K562 (cell line): ENCODE data around the gene HYAL1. TPM values are rescaled to one million over a fixed set of nuclear protein-coding genes. Genes with fewer than 3 reads are reported as not detected.

Experiments
- ASH1L ChIP-seq: fragments of 450-650 bp; IDR thresholded peaks from 2 replicates; pipeline ENCODE4 v1.6.1; 2018; ENCODE audit warnings: borderline replicate concordance, mild to moderate bottlenecking, low read depth; ENCODE audit not compliant: partially characterized antibody
- BRCA1 ChIP-seq, 2 experiments: fragments of 450-650 bp in 1 of 2; sonication (generic) in 1 of 2; formaldehyde crosslinking in 1 of 2; IDR thresholded peaks; 2 replicates each; pipeline versions ENCODE4 v1.5.0 to v1.6.1; 2017 to 2020; ENCODE audit warnings: mild to moderate bottlenecking in 1 of 2, missing genetic modification reagents in 1 of 2
- CEBPB ChIP-seq: fragments of 450-650 bp; IDR thresholded peaks from 2 replicates; pipeline ENCODE4 v1.6.1; 2016; ENCODE audit warnings: missing genetic modification characterization, missing compliant biosample characterization
- DEAF1 ChIP-seq: fragments of 450-650 bp; formaldehyde crosslinking; IDR thresholded peaks from 2 replicates; pipeline ENCODE4 v1.4.0; 2020; ENCODE audit warnings: mild to moderate bottlenecking, moderate library complexity
- HNRNPL ChIP-seq: fragments of 200-400 bp; formaldehyde crosslinking; IDR thresholded peaks from 2 replicates; pipeline ENCODE4 v1.6.1; 2017; ENCODE audit warnings: low read depth, mild to moderate bottlenecking, low read length
- MXD1 ChIP-seq: fragments of 250-450 bp; sonication (Bioruptor Pico); IDR thresholded peaks from 2 replicates; pipeline ENCODE4 v1.8.0; 2021; ENCODE audit warnings: borderline replicate concordance, mild to moderate bottlenecking, moderate library complexity; ENCODE audit not compliant: poor library complexity, severe bottlenecking
- NR2F6 ChIP-seq: fragments of 450-650 bp; formaldehyde crosslinking; IDR thresholded peaks from 2 replicates; pipeline ENCODE4 v1.4.0; 2020; ENCODE audit warnings: mild to moderate bottlenecking
- PHB2 ChIP-seq: fragments of 450-650 bp; IDR thresholded peaks from 2 replicates; pipeline ENCODE4 v1.6.1; 2017; ENCODE audit warnings: low read depth
- RAD21 ChIP-seq, 2 experiments: fragments of 250-450 bp in 1 of 2; fragments of 450-650 bp in 1 of 2; sonication (Bioruptor Pico) in 1 of 2; formaldehyde crosslinking in 1 of 2; IDR thresholded peaks in 1 of 2; conservative IDR thresholded peaks in 1 of 2; 2 replicates each; pipeline versions ENCODE4 v1.4.0 to v1.8.0; 2020 to 2022; ENCODE audit warnings: mild to moderate bottlenecking in 2 of 2, moderate library complexity in 1 of 2
- RBM34 ChIP-seq: fragments of 200-400 bp; formaldehyde crosslinking; IDR thresholded peaks from 2 replicates; pipeline ENCODE4 v1.6.1; 2018; ENCODE audit warnings: low read length, borderline replicate concordance; ENCODE audit not compliant: insufficient read depth
- RNF2 ChIP-seq: sonication (generic); IDR thresholded peaks from 2 replicates; pipeline ENCODE4 v1.6.1; 2016
- RUNX1 ChIP-seq: sonication (generic); IDR thresholded peaks from 2 replicates; pipeline ENCODE4 v1.6.1; 2016; ENCODE audit warnings: antibody characterized with exemption, low read depth
- TAL1 ChIP-seq: fragments of 450-650 bp; IDR thresholded peaks from 2 replicates; pipeline ENCODE4 v1.6.1; 2016; ENCODE audit warnings: mild to moderate bottlenecking
- TOE1 ChIP-seq, 2 experiments: fragments of 450-650 bp in 1 of 2; sonication (generic) in 1 of 2; formaldehyde crosslinking in 1 of 2; IDR thresholded peaks; 2 replicates each; pipeline versions ENCODE4 v1.7.1 to v1.8.0; 2016 to 2022; ENCODE audit warnings: borderline replicate concordance in 2 of 2, mild to moderate bottlenecking in 2 of 2, antibody characterized with exemption in 1 of 2, inconsistent platforms in 1 of 2, low read depth in 1 of 2, missing genetic modification reagents in 1 of 2, moderate library complexity in 1 of 2
- USF1 ChIP-seq: sonication (generic); formaldehyde crosslinking; IDR thresholded peaks from 2 replicates; pipeline ENCODE4 v1.9.0; 2022; ENCODE audit warnings: mild to moderate bottlenecking, missing genetic modification reagents
- YY1 ChIP-seq, 3 experiments: IDR thresholded peaks; 2 replicates each; pipeline ENCODE4 v1.6.1; 2011; ENCODE audit warnings: low read length in 2 of 3, mild to moderate bottlenecking in 2 of 3, moderate library complexity in 2 of 3, borderline replicate concordance in 1 of 3, control low read depth in 1 of 3, low read depth in 1 of 3; ENCODE audit not compliant: insufficient read depth in 3 of 3, insufficient replicate concordance in 2 of 3, control insufficient read depth in 1 of 3, insufficient read length in 1 of 3; ENCODE audit errors: extremely low read depth in 1 of 3
- ZC3H4 ChIP-seq: sonication (generic); formaldehyde crosslinking; IDR thresholded peaks from 2 replicates; pipeline ENCODE4 v1.9.0; 2021; ENCODE audit warnings: missing genetic modification reagents, borderline replicate concordance
- ZNF668 ChIP-seq: fragments of 250-450 bp; sonication (Bioruptor Pico); IDR thresholded peaks from 2 replicates; pipeline ENCODE4 v1.8.0; 2022; ENCODE audit warnings: mild to moderate bottlenecking, inconsistent platforms
- ZNF76 ChIP-seq: fragments of 250-450 bp; sonication (Bioruptor Pico); IDR thresholded peaks from 2 replicates; pipeline ENCODE4 v1.4.0; 2020; ENCODE audit warnings: mild to moderate bottlenecking, moderate library complexity, borderline replicate concordance
- ZNF785 ChIP-seq: fragments of 250-450 bp; sonication (Bioruptor Pico); IDR thresholded peaks from 2 replicates; pipeline ENCODE4 v1.4.0; 2020; ENCODE audit warnings: mild to moderate bottlenecking
- polyA plus RNA-seq, 8 experiments: library from polyadenylated mRNA; depleted of rRNA in 4 of 8; stranded (reverse) in 5 of 8; unstranded in 3 of 8; fragments of >200 nt; fragmentation: Nextera tagmentation in 2 of 8; fragmentation: Illumina TruSeq in 1 of 8; extraction: Ambion mirVana in 2 of 8; extraction: Trizol in 1 of 8; gene quantifications; 2 replicates each; pipeline versions ENCODE4 v1.2.1 to v1.2.3, GENCODE V29; 2011 to 2014; ENCODE audit warnings: inconsistent platforms in 1 of 8, missing spikeins in 1 of 8
- total RNA-seq, 7 experiments: library from RNA; depleted of rRNA in 6 of 7; stranded (reverse); fragments of >200 nt in 6 of 7; fragmentation: Illumina TruSeq in 2 of 7; extraction: Trizol in 2 of 7; gene quantifications; 2 replicates each; pipeline versions ENCODE4 v1.2.1 to v1.2.3, GENCODE V29; 2011 to 2021; ENCODE audit warnings: low replicate concordance in 1 of 7
- TF ChIP-seq, protein P1 (sequence below): fragments of 200-400 bp; formaldehyde crosslinking; IDR thresholded peaks from 2 replicates; pipeline ENCODE4 v1.6.1; 2017; ENCODE audit warnings: mild to moderate bottlenecking, low read depth, low read length, moderate library complexity

The HYAL1 gene
- total and polyA plus RNA-seq, 9 of the 15 experiments (the other 6 are each of a cell fraction or from before 2014, with no cell fraction given) = 1.4 to 8.5 (median 4.7) TPM

- TF ChIP-seq ZNF76 = peak; percentile 91
- TF ChIP-seq, protein P1, sequence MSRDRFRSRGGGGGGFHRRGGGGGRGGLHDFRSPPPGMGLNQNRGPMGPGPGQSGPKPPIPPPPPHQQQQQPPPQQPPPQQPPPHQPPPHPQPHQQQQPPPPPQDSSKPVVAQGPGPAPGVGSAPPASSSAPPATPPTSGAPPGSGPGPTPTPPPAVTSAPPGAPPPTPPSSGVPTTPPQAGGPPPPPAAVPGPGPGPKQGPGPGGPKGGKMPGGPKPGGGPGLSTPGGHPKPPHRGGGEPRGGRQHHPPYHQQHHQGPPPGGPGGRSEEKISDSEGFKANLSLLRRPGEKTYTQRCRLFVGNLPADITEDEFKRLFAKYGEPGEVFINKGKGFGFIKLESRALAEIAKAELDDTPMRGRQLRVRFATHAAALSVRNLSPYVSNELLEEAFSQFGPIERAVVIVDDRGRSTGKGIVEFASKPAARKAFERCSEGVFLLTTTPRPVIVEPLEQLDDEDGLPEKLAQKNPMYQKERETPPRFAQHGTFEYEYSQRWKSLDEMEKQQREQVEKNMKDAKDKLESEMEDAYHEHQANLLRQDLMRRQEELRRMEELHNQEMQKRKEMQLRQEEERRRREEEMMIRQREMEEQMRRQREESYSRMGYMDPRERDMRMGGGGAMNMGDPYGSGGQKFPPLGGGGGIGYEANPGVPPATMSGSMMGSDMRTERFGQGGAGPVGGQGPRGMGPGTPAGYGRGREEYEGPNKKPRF = no peak
- peak; percentile 52 to 92 (median 87) for TF ChIP-seq YY1 (IDR thresholded peaks at IDR 0.05; ENCODE audit: borderline replicate concordance in 1 of 3, control insufficient read depth in 1 of 3, extremely low read depth in 1 of 3, insufficient read depth in 3 of 3, insufficient read length in 1 of 3, insufficient replicate concordance in 2 of 3, low read depth in 1 of 3, low read length in 2 of 3)
- TF ChIP-seq PHB2 = no peak
- TF ChIP-seq ASH1L = no peak
- no peak for TF ChIP-seq BRCA1 (IDR thresholded peaks at IDR 0.05)
- TF ChIP-seq BRCA1 (CRISPR knock-in tag; IDR thresholded peaks at IDR 0.05) = no peak
- TF ChIP-seq MXD1 (CRISPR knock-in tag) = no peak
- no peak for TF ChIP-seq CEBPB
- TF ChIP-seq HNRNPL = no peak
- TF ChIP-seq TOE1 (IDR thresholded peaks at IDR 0.05; ENCODE audit: borderline replicate concordance) = no peak
- TF ChIP-seq TOE1 (CRISPR knock-in tag; IDR thresholded peaks at IDR 0.05; ENCODE audit: borderline replicate concordance, low read depth) = no peak
- no peak; the same call in none of the 2 replicates for TF ChIP-seq USF1 (CRISPR knock-in tag)
- no peak for TF ChIP-seq ZC3H4 (CRISPR knock-in tag)
- peak; percentile 91 for TF ChIP-seq RNF2
- no peak for TF ChIP-seq RBM34
- TF ChIP-seq NR2F6 (CRISPR knock-in tag) = no peak
- no peak for TF ChIP-seq ZNF668
- TF ChIP-seq ZNF785 (CRISPR knock-in tag) = no peak
- no peak for TF ChIP-seq TAL1
- no peak for TF ChIP-seq RAD21 (CRISPR knock-in tag; conservative IDR thresholded peaks at IDR 0.05 in 1 of 2, IDR thresholded peaks at IDR 0.05 in 1 of 2)
- TF ChIP-seq RUNX1 = no peak
- no peak for TF ChIP-seq DEAF1 (CRISPR knock-in tag)
These were observed 11.0 kb downstream of the HYAL1 start, which contains the start of gene IFRD2 (continued) for GRCh38 chr3:50292159-50293078.
